ENCODE measurements around the gene DUS4L.

Gene DUS4L

GRCh38 chr7:107579554-107579884 is 15.7 kb downstream of the DUS4L start:
- peak overlapping the region; percentile 60 to 91 (median 72) for H3K4me3 ChIP-seq
- H3K27ac ChIP-seq = peak overlapping the region; percentile 73 to 98 (median 93)

DNA sequence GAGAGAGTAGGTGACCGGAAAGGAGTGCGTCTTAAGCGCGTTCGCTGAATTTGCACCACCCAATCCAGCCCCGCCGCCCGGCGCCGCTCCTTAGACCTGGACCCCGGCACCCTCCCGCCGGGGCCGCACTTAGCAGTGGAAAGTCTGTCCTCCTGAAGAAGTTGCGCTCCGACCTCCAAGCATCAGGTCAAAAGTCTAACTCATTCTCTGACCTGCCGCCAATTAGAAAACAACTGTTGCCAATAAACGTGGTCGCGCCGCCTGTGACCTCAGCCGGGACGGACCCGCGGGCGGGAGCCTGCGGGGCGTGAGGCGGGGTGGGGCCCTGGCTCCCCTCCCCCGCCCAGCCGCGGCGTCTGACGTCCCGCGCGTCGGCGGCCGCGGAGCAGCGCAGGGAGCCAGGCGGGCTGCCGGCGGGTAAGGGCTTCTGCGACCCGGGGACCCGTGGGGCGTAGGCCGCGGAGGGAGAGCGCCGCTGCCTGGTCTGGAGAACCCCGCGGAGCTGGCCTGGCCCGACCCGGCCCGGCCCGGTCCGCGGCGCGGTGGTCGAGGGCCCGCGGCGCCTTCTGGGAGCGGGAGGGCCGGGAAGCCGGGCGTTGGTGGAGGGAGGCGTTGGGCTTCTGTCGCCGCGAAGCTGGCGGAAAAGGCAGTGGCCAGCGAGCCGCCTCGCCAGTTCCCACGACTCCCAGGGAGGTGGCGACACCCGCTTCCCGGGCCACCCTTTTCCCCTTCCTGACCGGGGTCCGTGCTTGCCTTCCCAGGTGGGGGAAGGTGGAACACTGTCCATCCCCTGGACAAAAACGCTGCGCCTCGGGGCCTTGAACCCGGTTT is 16.3 kb downstream of the DUS4L start, which contains the start of gene BCAP29:
TSS of gene BCAP29 (plus strand) at position 362 of the 831 bp plus-strand sequence. CDS start 527 bp downstream, outside the sequence.
- peak within 1 kb of the TSS; percentile 73 to 98 (median 93) for H3K27ac ChIP-seq
- peak within 1 kb of the TSS; percentile 60 to 91 (median 72) for H3K4me3 ChIP-seq

DNA sequence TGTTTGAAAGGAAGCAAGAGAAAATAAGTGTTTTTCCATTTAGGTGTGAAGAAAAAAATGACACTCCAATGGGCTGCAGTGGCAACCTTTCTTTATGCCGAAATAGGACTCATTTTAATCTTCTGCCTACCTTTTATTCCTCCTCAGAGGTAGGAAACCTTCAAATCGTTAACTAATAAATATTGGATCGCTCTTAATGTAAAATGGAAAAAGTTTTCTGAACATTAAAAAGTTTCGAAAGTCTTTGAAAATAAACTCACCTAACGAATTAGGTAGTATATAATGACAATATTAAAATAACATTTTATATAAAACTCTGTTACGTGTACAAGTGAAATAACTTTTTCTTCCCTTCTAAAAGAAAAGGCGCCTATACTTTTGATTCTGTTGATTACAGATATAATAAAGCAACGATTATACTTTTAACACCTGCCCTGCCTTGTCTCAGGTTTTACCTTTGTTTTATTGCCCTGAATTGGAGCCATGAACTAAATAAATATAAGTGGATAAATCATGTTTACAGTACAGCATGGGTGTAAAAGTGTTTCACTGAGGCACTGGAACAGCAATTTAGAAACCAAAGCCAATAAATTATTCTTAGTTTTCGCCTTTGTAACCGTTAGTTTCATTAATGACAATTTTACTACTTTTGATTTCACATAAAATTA is 17.1 kb downstream of the DUS4L start:
- peak overlapping the region; percentile 60 to 91 (median 72) for H3K4me3 ChIP-seq

DNA sequence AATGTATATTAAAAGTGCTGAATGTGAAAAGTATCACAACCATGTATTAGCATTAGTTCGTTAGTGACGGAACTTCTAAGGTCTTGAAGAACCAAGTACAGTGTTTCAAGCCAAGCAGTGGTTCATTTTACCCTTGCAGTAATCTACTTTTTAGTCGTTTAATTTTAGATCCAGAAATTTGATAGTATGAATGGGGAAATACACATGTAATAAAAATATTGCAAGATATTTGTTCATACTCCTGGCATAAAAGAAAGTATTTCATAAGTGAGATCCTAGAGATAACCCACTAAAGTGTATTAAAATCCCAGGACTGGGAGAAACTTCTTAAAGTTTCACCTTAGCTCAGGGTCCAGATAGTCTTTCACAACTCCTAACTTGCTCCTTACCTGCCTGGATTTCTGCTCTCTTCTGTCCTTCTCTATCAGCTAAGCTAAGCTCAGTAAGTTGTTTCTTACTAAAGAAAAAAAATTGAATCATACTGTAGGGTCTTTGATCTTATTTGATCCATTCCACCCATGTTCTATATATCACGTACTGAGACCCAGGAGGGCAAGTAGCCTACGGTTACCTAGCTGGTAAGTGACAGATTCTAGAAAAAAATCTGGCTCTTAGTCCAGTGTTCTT is 17.7 kb downstream of the DUS4L start:
- Histone ChIP-seq H3K27ac (peak overlapping the region in 8 of 21 experiments; percentile 22 to 98 (median 96)), H3K4me3 (peak overlapping the region in 2 of 7 experiments; percentile 67 to 69)

More for the DNA sequence above, 17.1 kb downstream of the DUS4L start:
- H3K27ac ChIP-seq = peak overlapping the region in 20 of 21 experiments; percentile 83 to 98 (median 93)

GRCh38 chr7:107582875-107583274 is 19.1 kb downstream of the DUS4L start:
- Histone ChIP-seq H3K4me3 (no peak overlapping the region), H3K27ac (no peak overlapping the region)

DNA sequence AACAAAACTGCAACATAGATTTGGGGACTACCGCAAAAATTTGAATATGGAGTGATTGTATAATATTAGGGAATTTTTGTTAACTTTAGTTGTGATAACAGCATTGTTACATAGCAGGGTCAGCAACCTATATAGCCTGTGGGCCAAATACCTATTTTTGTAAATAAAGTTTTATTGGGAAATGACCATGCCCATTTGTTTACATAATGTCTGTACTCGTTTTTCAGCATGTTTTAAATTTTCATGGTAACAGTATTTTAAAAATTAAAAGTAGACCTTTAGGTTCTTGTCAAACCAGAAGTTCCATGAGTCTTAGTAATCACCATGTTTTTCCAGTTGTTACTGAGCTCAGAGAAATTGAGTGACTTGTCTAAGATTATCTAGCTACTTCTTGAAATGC is 20.9 kb downstream of the DUS4L start:
- no peak overlapping the region for H3K27ac ChIP-seq
- no peak overlapping the region for H3K4me3 ChIP-seq

DNA sequence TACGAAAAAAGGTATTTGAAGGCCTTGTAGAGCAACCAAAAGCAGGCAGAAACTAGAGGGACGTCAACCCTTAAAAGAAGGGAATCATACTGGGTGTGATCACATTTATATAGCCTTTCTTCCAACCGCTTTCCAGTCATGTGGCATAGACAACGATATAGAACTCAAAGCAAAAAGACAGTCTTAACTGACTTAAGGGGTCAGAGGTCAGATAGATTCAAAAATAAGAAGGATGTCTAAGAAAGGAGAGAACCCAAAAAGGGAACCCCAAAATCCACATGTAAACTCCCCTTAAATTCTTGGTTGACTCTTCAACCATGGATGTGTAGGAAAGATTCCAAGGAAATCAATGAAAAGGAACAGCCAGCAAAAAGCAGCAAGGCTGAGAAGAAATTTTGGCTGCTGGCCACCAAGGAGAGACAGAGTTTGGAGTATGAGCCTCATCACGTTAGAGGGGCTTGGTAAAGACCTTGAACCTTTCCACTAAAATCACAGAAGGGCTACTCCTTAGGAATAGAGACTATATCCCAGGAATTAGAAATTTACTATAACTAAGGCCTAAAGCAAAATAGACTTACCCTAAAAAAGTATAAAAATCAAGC is 24.9 kb downstream of the DUS4L start:
- Histone ChIP-seq H3K4me3 (no peak overlapping the region), H3K27ac (no peak overlapping the region)

DNA sequence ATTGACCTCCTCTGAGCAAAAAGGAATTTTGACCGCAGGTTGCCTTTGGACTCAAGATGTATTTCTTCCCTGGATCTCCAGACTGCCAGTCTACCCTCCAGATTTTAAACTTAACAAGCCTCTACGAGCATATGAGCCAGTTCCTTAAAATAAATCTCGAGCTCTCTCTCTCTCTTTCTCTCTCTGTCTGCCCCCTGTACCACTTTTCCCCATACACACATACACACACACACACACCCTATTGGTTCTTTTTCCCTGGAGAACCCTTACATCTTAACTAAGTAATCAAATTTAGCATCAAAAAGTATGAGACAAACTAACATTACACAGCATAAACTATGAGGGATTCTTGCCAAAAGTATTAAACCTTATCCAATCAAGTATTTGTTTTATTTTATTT is 27.6 kb downstream of the DUS4L start:
- no peak overlapping the region for H3K4me3 ChIP-seq
- H3K27ac ChIP-seq = no peak overlapping the region

GRCh38 chr7:107592361-107593024 is 28.7 kb downstream of the DUS4L start:
- Histone ChIP-seq H3K4me3 (no peak overlapping the region), H3K27ac (no peak overlapping the region)

DNA sequence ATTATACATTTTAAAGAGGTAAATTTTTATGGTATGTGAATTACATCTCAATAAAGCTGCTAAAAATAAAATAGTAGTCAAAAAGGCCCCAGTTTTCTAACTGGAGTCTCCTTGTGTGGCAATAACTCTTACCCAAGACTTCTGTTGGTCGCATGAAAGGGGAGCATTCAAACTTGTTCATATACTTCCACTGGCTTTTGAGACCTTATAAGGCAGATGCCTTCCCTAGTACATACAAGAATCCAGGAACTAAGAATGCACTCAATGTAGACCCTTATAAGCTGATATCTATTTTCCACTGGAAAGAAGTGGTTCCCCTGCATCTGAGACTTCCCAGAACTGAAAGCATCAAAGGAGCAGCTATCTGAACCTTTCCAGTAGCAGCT is 29.2 kb downstream of the DUS4L start:
- H3K27ac ChIP-seq = no peak overlapping the region

DNA sequence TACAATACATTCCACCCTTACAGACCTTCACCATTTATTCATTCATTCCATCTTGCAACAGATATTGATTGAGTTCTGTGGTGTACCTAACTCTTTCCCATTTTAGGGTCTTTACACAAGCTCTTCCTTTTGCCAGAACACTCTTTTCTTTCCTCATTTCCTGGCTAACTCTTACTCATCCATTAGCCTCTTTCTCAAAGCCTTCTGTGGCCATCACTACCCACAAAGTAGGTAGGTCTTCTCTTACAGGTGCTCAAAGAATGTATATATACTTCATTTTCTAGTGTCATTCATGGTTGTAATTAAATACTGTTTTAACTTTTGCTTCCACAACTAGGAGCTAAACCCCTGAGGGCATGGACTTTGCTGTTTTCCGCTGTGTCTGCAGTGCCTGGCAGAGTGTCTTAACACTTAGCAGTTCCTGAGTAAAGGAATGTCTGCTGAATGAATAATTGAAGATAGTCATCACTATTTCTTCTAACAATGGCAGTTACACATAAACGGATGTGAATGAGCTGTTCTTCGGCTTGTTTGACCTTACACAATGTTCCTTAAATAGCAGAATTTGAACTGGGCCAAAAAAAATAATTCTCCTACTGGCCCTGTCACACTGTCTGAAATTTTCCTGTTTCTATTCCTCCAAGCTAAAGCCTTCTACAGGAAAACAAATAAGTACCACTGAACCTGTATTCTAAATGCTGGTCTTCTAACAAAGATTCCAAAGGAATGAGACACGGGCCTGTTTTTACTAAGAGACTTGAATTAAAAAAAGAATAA is 31.4 kb downstream of the DUS4L start:
- H3K27ac ChIP-seq = no peak overlapping the region
- H3K4me3 ChIP-seq = no peak overlapping the region

More for the DNA sequence above, 29.2 kb downstream of the DUS4L start:
- H3K4me3 ChIP-seq = no peak overlapping the region

GRCh38 chr7:107596881-107597581 is 33.3 kb downstream of the DUS4L start:
- Histone ChIP-seq H3K27ac (no peak overlapping the region), H3K4me3 (no peak overlapping the region)

DNA sequence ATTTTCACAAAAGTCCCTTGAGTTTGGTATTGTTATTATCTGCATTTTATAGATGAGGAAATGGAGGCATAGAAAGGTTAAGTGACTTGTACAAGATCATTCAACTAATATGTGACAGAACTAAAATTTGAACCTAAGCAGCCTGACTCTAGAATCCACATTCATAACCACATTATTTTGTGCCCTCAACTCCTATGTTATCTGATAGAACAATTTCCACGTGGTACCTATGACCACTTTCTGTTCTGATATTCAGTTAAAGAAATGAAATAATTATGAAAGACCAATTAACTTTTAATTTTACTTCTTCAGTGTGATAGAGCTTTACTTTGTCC is 33.8 kb downstream of the DUS4L start:
- H3K27ac ChIP-seq = no peak overlapping the region
- no peak overlapping the region for H3K4me3 ChIP-seq

DNA sequence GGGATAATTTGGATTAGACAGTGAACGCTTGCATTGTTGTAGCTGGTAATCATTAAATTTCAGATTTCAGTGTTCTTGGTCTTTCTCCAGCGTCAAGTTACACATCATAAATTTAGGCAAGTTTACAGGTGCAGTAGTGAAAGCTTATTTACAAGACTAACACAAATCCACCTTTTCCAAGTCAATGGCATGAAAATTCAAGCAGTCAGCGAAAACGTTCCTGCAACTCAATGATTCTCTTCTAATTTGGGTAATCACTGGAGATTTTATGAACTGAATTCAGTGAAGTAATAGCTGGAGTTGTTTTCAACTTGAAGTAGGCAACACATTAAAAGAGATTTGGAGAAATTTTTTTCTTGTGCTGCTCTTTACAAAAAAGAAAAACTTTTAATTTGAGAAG is 34.2 kb downstream of the DUS4L start:
- no peak overlapping the region for H3K4me3 ChIP-seq
- H3K27ac ChIP-seq = no peak overlapping the region

DNA sequence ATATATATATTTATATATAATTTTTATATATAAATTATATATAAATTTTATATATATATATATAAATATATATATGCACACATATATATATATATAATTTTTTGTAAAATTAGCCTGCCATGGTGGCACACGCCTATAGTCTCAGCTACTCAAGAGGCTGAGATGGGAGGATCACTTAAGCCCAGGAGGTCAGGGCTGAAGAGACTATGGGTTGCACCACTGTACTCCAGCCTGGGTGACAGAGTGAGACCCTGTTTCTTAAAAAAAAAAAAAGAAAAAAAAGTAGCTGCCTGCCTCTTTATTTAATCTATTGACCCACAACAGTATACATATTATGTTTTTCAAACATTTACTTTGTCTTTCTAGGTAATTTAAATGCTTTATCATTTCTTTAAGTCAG is 35.5 kb downstream of the DUS4L start:
- H3K4me3 ChIP-seq = no peak overlapping the region
- H3K27ac ChIP-seq = no peak overlapping the region

DNA sequence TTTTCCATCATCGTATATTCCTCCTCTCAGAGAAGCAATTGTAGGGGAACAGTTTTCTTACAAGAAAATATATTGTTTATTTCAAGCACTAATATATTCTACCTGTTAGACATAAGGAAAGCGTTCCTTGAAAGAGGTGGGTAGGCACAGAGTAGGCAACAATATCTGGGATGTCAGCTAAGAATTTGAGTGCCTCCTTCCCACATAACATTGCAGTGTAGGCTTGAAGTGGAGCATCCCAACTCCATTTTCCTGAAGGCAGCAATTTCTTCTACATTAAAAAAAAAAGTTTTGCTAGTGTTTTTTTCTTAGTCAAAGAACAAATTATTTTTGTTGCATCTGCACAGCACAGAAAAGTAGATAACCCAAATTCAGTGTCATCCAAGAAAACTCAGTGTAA is 37.0 kb downstream of the DUS4L start:
- Histone ChIP-seq H3K27ac (no peak overlapping the region), H3K4me3 (no peak overlapping the region)

DNA sequence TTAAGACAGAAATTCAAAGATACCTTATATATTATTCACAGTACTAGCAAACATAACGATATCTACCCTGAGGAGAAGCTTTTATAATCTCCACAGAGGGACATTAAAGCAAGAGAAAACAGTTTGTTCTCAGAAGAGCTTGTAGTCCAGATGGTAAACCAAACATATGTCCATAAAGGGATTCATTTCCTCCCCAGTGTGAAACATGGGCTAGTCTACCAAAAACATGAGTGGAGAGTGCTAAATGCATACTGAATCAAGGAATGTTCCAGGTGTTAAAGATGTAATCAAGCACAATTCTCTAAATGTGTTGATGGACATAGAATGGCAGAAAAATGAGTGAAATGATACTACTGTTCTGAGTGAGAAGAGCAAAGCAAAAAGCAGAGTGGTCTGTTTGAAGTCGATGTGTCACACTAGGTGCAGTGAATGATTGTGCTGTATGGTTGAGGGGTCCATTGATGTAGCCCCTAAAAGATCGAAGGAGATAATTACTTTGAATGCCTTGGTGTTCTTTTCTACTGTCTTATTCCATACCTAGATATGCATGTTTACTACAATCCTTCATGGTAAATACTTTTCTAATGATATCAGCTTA is 41.5 kb downstream of the DUS4L start:
- Histone ChIP-seq H3K4me3 (no peak overlapping the region), H3K27ac (no peak overlapping the region)

DNA sequence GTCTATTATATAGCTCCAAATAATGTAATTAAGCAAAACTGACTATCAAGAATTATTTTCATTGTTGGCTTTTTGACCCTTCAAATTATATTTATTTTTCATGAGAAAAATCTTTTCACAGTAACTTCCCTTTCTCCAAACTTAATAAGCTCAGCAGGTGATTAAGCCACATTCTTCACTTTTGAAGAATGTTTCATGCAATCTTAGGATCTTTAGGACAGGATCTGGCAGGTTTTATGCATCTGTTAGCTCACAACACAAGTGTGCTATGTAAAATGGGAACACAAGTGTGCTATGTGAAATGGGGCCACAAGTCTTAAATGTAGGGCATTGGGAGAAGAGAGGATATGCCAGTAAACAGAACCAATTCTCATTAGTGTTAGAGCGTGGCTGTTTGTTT is 42.5 kb downstream of the DUS4L start:
- no peak overlapping the region for H3K27ac ChIP-seq
- no peak overlapping the region for H3K4me3 ChIP-seq
